ENCODE measurements around the gene NXPH4. TPM values are rescaled to one million over a fixed set of nuclear protein-coding genes. Genes with fewer than 3 reads are reported as not detected.

Gene NXPH4
- total RNA-seq, 4 donors from 2014 or later: not detected

- intact Hi-C loops (cut with DNase I; ENCODE audit: low total_unique reads): no loop called here
- TF ChIP-seq POLR2A (IDR thresholded peaks at IDR 0.05): no peak
- TF ChIP-seq, protein P1, sequence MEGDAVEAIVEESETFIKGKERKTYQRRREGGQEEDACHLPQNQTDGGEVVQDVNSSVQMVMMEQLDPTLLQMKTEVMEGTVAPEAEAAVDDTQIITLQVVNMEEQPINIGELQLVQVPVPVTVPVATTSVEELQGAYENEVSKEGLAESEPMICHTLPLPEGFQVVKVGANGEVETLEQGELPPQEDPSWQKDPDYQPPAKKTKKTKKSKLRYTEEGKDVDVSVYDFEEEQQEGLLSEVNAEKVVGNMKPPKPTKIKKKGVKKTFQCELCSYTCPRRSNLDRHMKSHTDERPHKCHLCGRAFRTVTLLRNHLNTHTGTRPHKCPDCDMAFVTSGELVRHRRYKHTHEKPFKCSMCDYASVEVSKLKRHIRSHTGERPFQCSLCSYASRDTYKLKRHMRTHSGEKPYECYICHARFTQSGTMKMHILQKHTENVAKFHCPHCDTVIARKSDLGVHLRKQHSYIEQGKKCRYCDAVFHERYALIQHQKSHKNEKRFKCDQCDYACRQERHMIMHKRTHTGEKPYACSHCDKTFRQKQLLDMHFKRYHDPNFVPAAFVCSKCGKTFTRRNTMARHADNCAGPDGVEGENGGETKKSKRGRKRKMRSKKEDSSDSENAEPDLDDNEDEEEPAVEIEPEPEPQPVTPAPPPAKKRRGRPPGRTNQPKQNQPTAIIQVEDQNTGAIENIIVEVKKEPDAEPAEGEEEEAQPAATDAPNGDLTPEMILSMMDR (IDR thresholded peaks at IDR 0.05 in 4 of 5, conservative IDR thresholded peaks at IDR 0.05 in 1 of 5): no peak
- in situ Hi-C loops (cut with MboI; ENCODE audit: low sequenced_read_pairs in 4 of 4): no loop called here
- DNase-seq (no peak), ATAC-seq (no peak)
- Histone ChIP-seq H3K27me3 (no peaks in the 10 kb centered on the region), H3K27ac (no peak overlapping the region), H3K4me3 (no peak overlapping the region), H3K36me3 (peaks cover 0 to 5% of the 10 kb centered on the region in 2 donors), H3K4me1 (no peaks in the 10 kb centered on the region), H3K9me3 (no peaks in the 10 kb centered on the region)
These were observed 19.6 kb upstream of the NXPH4 start for GRCh38 chr12:57196956-57197355.

DNA sequence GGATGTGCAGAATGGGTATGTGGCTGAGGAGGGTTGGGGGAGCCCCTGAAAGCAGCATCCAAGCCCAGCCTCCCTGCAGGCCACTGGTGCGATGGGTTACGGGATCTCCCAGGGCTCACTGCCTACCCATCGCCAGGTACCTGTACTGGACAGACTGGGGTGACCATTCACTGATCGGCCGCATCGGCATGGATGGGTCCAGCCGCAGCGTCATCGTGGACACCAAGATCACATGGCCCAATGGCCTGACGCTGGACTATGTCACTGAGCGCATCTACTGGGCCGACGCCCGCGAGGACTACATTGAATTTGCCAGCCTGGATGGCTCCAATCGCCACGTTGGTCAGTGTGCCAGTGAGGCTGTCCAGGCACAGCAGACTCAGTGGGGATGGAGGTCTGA lies 18.3 kb upstream of the NXPH4 start:
- H3K4me1 ChIP-seq: no peaks in the 10 kb centered on the region

GRCh38 chr12:57199191-57199590 lies 17.4 kb upstream of the NXPH4 start:
- intact Hi-C loops (cut with DNase I; ENCODE audit: low total_unique reads): no loop called here
- H3K27ac ChIP-seq: no peak overlapping the region
- in situ Hi-C loops (cut with MboI; ENCODE audit: low sequenced_read_pairs in 4 of 4): no loop called here
- TF ChIP-seq, protein P1 (IDR thresholded peaks at IDR 0.05 in 4 of 5, conservative IDR thresholded peaks at IDR 0.05 in 1 of 5): no peak
- TF ChIP-seq POLR2A (IDR thresholded peaks at IDR 0.05): no peak
- H3K36me3 ChIP-seq: peaks cover 0 to 5% of the 10 kb centered on the region in 2 donors
- no peaks in the 10 kb centered on the region for H3K4me1 ChIP-seq
- no peaks in the 10 kb centered on the region for H3K9me3 ChIP-seq
- H3K4me3 ChIP-seq: no peak overlapping the region
- H3K27me3 ChIP-seq: no peaks in the 10 kb centered on the region
- ATAC-seq (no peak), DNase-seq (no peak)

More for the DNA sequence above, 18.3 kb upstream of the NXPH4 start:
- Histone ChIP-seq H3K27me3 (no peaks in the 10 kb centered on the region), H3K27ac (no peak overlapping the region), H3K36me3 (peaks cover 0 to 5% of the 10 kb centered on the region in 2 donors), H3K9me3 (no peaks in the 10 kb centered on the region), H3K4me3 (no peak overlapping the region)
- in situ Hi-C loops (cut with MboI; ENCODE audit: low sequenced_read_pairs in 4 of 4) (no loop called here), intact Hi-C loops (cut with DNase I; ENCODE audit: low total_unique reads) (no loop called here)
- DNase-seq: no peak
- no peak for TF ChIP-seq POLR2A (IDR thresholded peaks at IDR 0.05)
- TF ChIP-seq, protein P1 (IDR thresholded peaks at IDR 0.05 in 4 of 5, conservative IDR thresholded peaks at IDR 0.05 in 1 of 5): no peak
- ATAC-seq: no peak

DNA sequence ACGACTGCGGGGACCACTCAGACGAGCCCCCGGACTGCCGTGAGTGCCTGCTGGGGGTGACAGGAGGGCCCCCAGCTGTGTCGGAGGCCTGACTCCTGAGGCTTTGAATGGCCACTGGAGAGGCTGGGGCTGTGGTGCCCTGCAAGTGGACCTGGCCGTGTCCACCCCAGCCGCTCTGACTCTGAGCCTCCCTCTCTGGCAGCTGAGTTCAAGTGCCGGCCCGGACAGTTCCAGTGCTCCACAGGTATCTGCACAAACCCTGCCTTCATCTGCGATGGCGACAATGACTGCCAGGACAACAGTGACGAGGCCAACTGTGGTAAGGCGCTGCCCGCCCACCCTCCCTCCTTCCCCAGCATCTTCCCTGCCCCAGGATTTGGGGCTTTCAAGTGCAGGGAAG lies 16.1 kb upstream of the NXPH4 start:
- Histone ChIP-seq H3K4me3 (no peak overlapping the region), H3K36me3 (peaks cover 0 to 5% of the 10 kb centered on the region in 2 donors), H3K4me1 (no peaks in the 10 kb centered on the region), H3K9me3 (no peaks in the 10 kb centered on the region), H3K27me3 (no peaks in the 10 kb centered on the region), H3K27ac (no peak overlapping the region)
- intact Hi-C loops (cut with DNase I; ENCODE audit: low total_unique reads) (no loop called here), in situ Hi-C loops (cut with MboI; ENCODE audit: low sequenced_read_pairs in 4 of 4) (no loop called here)
- ATAC-seq (no peak), DNase-seq (no peak)
- TF ChIP-seq POLR2A (IDR thresholded peaks at IDR 0.05): no peak
- TF ChIP-seq, protein P1 (IDR thresholded peaks at IDR 0.05 in 4 of 5, conservative IDR thresholded peaks at IDR 0.05 in 1 of 5): no peak

DNA sequence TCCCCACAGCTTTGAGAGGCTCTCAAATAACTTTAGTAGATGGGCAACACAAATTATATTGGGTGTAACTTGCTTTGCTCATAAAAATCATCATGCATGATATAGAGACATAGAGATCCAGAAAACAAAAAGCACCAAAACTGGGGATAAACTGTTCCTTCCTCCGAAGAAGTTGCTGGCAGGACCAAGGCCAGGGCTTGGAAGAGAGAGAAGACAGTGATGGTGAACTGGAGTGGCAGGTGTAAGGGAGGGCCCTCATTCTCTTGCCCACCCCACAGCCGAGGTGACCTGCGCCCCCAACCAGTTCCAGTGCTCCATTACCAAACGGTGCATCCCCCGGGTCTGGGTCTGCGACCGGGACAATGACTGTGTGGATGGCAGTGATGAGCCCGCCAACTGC lies 15.4 kb upstream of the NXPH4 start:
- no peak overlapping the region for H3K27ac ChIP-seq
- no peaks in the 10 kb centered on the region for H3K4me1 ChIP-seq
- ATAC-seq (no peak), DNase-seq (no peak)
- no peak overlapping the region for H3K4me3 ChIP-seq
- H3K9me3 ChIP-seq: no peaks in the 10 kb centered on the region
- in situ Hi-C loops (cut with MboI; ENCODE audit: low sequenced_read_pairs in 4 of 4): no loop called here
- TF ChIP-seq POLR2A (IDR thresholded peaks at IDR 0.05): no peak
- TF ChIP-seq, protein P1 (IDR thresholded peaks at IDR 0.05 in 4 of 5, conservative IDR thresholded peaks at IDR 0.05 in 1 of 5): no peak
- H3K36me3 ChIP-seq: peaks cover 0 to 5% of the 10 kb centered on the region in 2 donors
- no peaks in the 10 kb centered on the region for H3K27me3 ChIP-seq
- intact Hi-C loops (cut with DNase I; ENCODE audit: low total_unique reads): no loop called here

All from gastrocnemius medialis (tissue), 4 donors.